Measurements from ENCODE around the gene ADD3. TPM values are rescaled to one million over a fixed set of nuclear protein-coding genes. Genes with fewer than 3 reads are reported as not detected.
A peak's percentile ranks its signal among the peaks of the same experiment; 100 is the strongest.
"Not testable (repeated sequence)": the region's sequence is repeated elsewhere in the genome, so short reads cannot be mapped to it uniquely, and the experiment has no call there.

ADD3 gene
- total and polyA plus RNA-seq, 2 donors, result 83.4 to 444 TPM

GRCh38 chr10:109984013-109984412 is 23.8 kb upstream of the ADD3 start:
- H3K4me3 ChIP-seq (ENCODE audit: low read depth, low read length), result no peak overlapping the region
- DNase-seq (ENCODE audit: extremely low spot score), result no peak
- 77% methylated on average over 2 of the region's 2 CpGs for WGBS
- no peak overlapping the region for H3K27ac ChIP-seq (ENCODE audit: low read depth)
- H3K36me3 ChIP-seq (ENCODE audit: insufficient read depth), result no peaks in the 10 kb centered on the region
- no peaks in the 10 kb centered on the region for H3K4me1 ChIP-seq (ENCODE audit: insufficient read depth)

- not testable (repeated sequence) for H3K36me3 ChIP-seq (ENCODE audit: insufficient read depth); H3K27ac ChIP-seq (ENCODE audit: low read depth); DNase-seq (ENCODE audit: extremely low spot score); H3K4me1 ChIP-seq (ENCODE audit: insufficient read depth); H3K4me3 ChIP-seq (ENCODE audit: low read depth, low read length)
- WGBS, result 75% methylated on average over 3 of the region's 3 CpGs
Observed at GRCh38 chr10:109985768-109986167, 22.0 kb upstream of the ADD3 start.

- H3K36me3 ChIP-seq (ENCODE audit: insufficient read depth), result no peaks in the 10 kb centered on the region
- no peak overlapping the region for H3K4me3 ChIP-seq (ENCODE audit: low read depth, low read length)
- 73% methylated on average over 3 of the region's 3 CpGs for WGBS
- DNase-seq (ENCODE audit: extremely low spot score), result no peak
- H3K27ac ChIP-seq (ENCODE audit: low read depth), result no peak overlapping the region
- no peaks in the 10 kb centered on the region for H3K4me1 ChIP-seq (ENCODE audit: insufficient read depth)
Observed at GRCh38 chr10:109987452-109988211, 20.2 kb upstream of the ADD3 start.

GRCh38 chr10:109988212-109988596 is 19.6 kb upstream of the ADD3 start:
- no peak overlapping the region for H3K27ac ChIP-seq (ENCODE audit: low read depth)
- DNase-seq (ENCODE audit: extremely low spot score), result no peak
- H3K4me3 ChIP-seq (ENCODE audit: low read depth, low read length), result no peak overlapping the region
- no peaks in the 10 kb centered on the region for H3K4me1 ChIP-seq (ENCODE audit: insufficient read depth)
- 87% methylated on average over 1 of the region's 1 CpG for WGBS
- H3K36me3 ChIP-seq (ENCODE audit: insufficient read depth), result no peaks in the 10 kb centered on the region

GRCh38 chr10:109991266-109991855 is 16.4 kb upstream of the ADD3 start:
- Histone ChIP-seq H3K4me3 (ENCODE audit: low read depth, low read length) (no peak overlapping the region), H3K4me1 (ENCODE audit: insufficient read depth) (no peaks in the 10 kb centered on the region), H3K27ac (ENCODE audit: low read depth) (no peak overlapping the region), H3K36me3 (ENCODE audit: insufficient read depth) (no peaks in the 10 kb centered on the region)
- 97% methylated on average over 1 of the region's 1 CpG for WGBS
- DNase-seq (ENCODE audit: extremely low spot score), result no peak

- Histone ChIP-seq H3K27ac (ENCODE audit: low read depth) (no peak overlapping the region), H3K36me3 (ENCODE audit: insufficient read depth) (no peaks in the 10 kb centered on the region), H3K4me3 (ENCODE audit: low read depth, low read length) (no peak overlapping the region), H3K4me1 (ENCODE audit: insufficient read depth) (no peaks in the 10 kb centered on the region)
- DNase-seq (ENCODE audit: extremely low spot score), result no peak
- WGBS, result 51% methylated on average over 3 of the region's 3 CpGs
Observed at GRCh38 chr10:109992485-109992884, 15.3 kb upstream of the ADD3 start.

GRCh38 chr10:109993551-109994330 is 14.0 kb upstream of the ADD3 start:
- 92% methylated on average over 7 of the region's 7 CpGs for WGBS
- H3K4me1 ChIP-seq (ENCODE audit: insufficient read depth), result no peaks in the 10 kb centered on the region
- no peaks in the 10 kb centered on the region for H3K36me3 ChIP-seq (ENCODE audit: insufficient read depth)
- no peak for DNase-seq (ENCODE audit: extremely low spot score)
- no peak overlapping the region for H3K4me3 ChIP-seq (ENCODE audit: low read depth, low read length)
- no peak overlapping the region for H3K27ac ChIP-seq (ENCODE audit: low read depth)

- 96% methylated on average over 5 of the region's 5 CpGs for WGBS
- no peaks in the 10 kb centered on the region for H3K4me1 ChIP-seq (ENCODE audit: insufficient read depth)
- no peak for DNase-seq (ENCODE audit: extremely low spot score)
- H3K27ac ChIP-seq (ENCODE audit: low read depth), result no peak overlapping the region
- no peaks in the 10 kb centered on the region for H3K36me3 ChIP-seq (ENCODE audit: insufficient read depth)
- H3K4me3 ChIP-seq (ENCODE audit: low read depth, low read length), result no peak overlapping the region
Observed at GRCh38 chr10:109994711-109995577, 12.8 kb upstream of the ADD3 start.

- 93% methylated on average over 3 of the region's 3 CpGs for WGBS
- Histone ChIP-seq H3K4me3 (ENCODE audit: low read depth, low read length) (no peak overlapping the region), H3K4me1 (ENCODE audit: insufficient read depth) (no peaks in the 10 kb centered on the region), H3K27ac (ENCODE audit: low read depth) (no peak overlapping the region), H3K36me3 (ENCODE audit: insufficient read depth) (no peaks in the 10 kb centered on the region)
- DNase-seq (ENCODE audit: extremely low spot score), result no peak
Observed at GRCh38 chr10:109995595-109995994, 12.2 kb upstream of the ADD3 start.

- H3K27ac ChIP-seq (ENCODE audit: low read depth), result no peak overlapping the region
- H3K4me1 ChIP-seq (ENCODE audit: insufficient read depth), result no peaks in the 10 kb centered on the region
- DNase-seq (ENCODE audit: extremely low spot score), result no peak
- H3K36me3 ChIP-seq (ENCODE audit: insufficient read depth), result no peaks in the 10 kb centered on the region
- no peak overlapping the region for H3K4me3 ChIP-seq (ENCODE audit: low read depth, low read length)
- WGBS, result 12% methylated on average over 2 of the region's 2 CpGs
Observed at GRCh38 chr10:109996225-109996624, 11.6 kb upstream of the ADD3 start.

- Histone ChIP-seq H3K4me3 (ENCODE audit: low read depth, low read length) (no peak overlapping the region), H3K4me1 (ENCODE audit: insufficient read depth) (no peaks in the 10 kb centered on the region), H3K36me3 (ENCODE audit: insufficient read depth) (no peaks in the 10 kb centered on the region), H3K27ac (ENCODE audit: low read depth) (peak overlapping the region; percentile 23)
- WGBS, result 62% methylated on average over 3 of the region's 3 CpGs
- DNase-seq (ENCODE audit: extremely low spot score), result no peak
Observed at GRCh38 chr10:109996766-109997171, 11.0 kb upstream of the ADD3 start.

GRCh38 chr10:109997233-109997632 is 10.6 kb upstream of the ADD3 start:
- no peak overlapping the region for H3K4me3 ChIP-seq (ENCODE audit: low read depth, low read length)
- 81% methylated on average over 2 of the region's 2 CpGs for WGBS
- no peaks in the 10 kb centered on the region for H3K4me1 ChIP-seq (ENCODE audit: insufficient read depth)
- H3K27ac ChIP-seq (ENCODE audit: low read depth), result no peak overlapping the region
- H3K36me3 ChIP-seq (ENCODE audit: insufficient read depth), result no peaks in the 10 kb centered on the region
- no peak for DNase-seq (ENCODE audit: extremely low spot score)

GRCh38 chr10:109998513-109998912 is 9.3 kb upstream of the ADD3 start:
- no peak for DNase-seq (ENCODE audit: extremely low spot score)
- 60% methylated on average over 1 of the region's 1 CpG for WGBS
- Histone ChIP-seq H3K4me1 (ENCODE audit: insufficient read depth) (no peaks in the 10 kb centered on the region), H3K36me3 (ENCODE audit: insufficient read depth) (no peaks in the 10 kb centered on the region), H3K4me3 (ENCODE audit: low read depth, low read length) (no peak overlapping the region), H3K27ac (ENCODE audit: low read depth) (no peak overlapping the region)
